Ishikawa (cell line): ENCODE data around the gene TRRAP.

ENCODE experiments used
- CEBPB ChIP-seq: IDR thresholded peaks from 2 replicates; pipeline ENCODE4 v1.6.1; 2012
- CREB1 ChIP-seq: IDR thresholded peaks from 2 replicates; pipeline ENCODE4 v1.6.1; 2012; ENCODE audit warnings: low read depth
- EGR1 ChIP-seq: IDR thresholded peaks from 2 replicates; pipeline ENCODE4 v1.6.1; 2012
- EP300 ChIP-seq: IDR thresholded peaks from 2 replicates; pipeline ENCODE4 v1.6.1; 2012; ENCODE audit warnings: borderline replicate concordance
- FOXM1 ChIP-seq: IDR thresholded peaks from 2 replicates; pipeline ENCODE4 v1.6.1; 2012; ENCODE audit warnings: low read depth, borderline replicate concordance
- NFIC ChIP-seq: IDR thresholded peaks from 2 replicates; pipeline ENCODE4 v1.6.1; 2012
- RAD21 ChIP-seq: IDR thresholded peaks from 2 replicates; pipeline ENCODE4 v1.6.1; 2012; ENCODE audit warnings: low read depth
- TAF1 ChIP-seq: IDR thresholded peaks from 2 replicates; pipeline ENCODE4 v1.6.1; 2012; ENCODE audit warnings: low read depth, mild to moderate bottlenecking
- TCF12 ChIP-seq: IDR thresholded peaks from 2 replicates; pipeline ENCODE4 v1.6.1; 2012; ENCODE audit warnings: low read depth
- TEAD4 ChIP-seq: IDR thresholded peaks from 2 replicates; pipeline ENCODE4 v1.6.1; 2012
- YY1 ChIP-seq: IDR thresholded peaks from 2 replicates; pipeline ENCODE4 v1.6.1; 2012; ENCODE audit warnings: low read depth
- TF ChIP-seq, protein P1 (sequence below): IDR thresholded peaks from 2 replicates; pipeline ENCODE4 v1.6.1; 2012
- TF ChIP-seq, protein P2 (sequence below): IDR thresholded peaks from 2 replicates; pipeline ENCODE4 v1.6.1; 2012
- TF ChIP-seq, protein P3 (sequence below): IDR thresholded peaks from 2 replicates; pipeline ENCODE4 v1.6.1; 2012; ENCODE audit warnings: low read depth, mild to moderate bottlenecking

Gene TRRAP

DNA sequence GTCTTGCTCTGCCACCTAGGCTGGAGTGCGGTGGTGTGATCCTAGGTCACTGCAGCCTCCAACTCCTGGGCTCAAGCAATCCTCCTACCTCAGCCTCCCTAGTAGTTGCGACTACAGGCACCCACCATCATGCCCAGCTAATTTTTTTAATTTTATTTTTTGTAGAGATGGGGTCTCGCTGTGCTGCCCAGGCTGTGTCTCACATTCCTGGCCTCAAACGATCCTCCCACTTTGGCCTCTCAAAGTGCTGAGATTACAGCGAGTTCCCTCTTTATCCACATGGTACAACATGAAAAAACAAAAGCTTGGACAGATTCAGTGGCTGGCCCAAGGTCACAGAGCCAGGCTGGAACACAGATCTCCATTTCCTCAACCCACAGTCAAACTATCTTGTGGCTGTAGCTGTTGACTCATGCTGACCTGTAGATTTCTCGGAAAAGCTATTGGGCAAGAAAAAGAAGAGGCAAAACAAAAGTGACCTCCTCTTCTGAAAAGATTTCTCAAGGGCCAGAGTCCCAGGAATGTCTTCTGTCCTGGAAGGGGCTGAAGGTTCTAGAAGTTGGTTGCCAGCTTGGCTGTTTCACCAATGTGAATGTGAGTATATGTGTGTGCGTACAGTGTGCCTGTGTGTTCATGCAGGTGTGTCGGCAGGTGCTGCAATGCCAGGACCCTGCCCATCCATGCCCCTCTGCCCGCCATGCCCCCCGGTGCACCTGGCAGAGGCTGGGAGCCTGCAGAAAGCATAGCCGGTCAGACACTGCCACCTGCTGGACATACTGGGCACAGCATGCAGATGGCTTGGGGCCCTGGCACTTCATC is 36.9 kb upstream of the TRRAP start:
- TF ChIP-seq FOXM1 (no peak), RAD21 (peak; percentile 98), CEBPB (no peak)

DNA sequence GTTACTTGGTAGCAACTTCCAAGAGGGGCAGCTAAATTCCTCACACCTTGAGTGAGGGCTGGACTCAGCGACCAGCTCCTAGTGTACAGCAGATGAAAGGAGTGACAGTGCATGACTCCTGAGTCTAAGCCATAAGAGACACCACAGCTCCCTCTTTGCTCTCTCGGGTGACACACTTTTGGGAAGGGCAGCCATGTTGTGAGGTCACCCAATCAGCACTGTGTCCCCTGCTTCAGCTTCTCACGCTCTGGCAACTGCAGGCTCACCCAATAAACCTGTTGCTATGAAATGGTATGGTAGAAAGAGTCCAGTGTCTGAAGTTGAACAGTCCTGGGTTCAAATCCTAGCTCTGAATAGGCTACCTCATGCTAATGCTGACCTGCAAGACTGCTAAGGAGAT is 29.4 kb upstream of the TRRAP start:
- 0 out of 2 replicates have a peak, but pooled peaks have one; percentile 53 for TF ChIP-seq YY1
- no peak for TF ChIP-seq RAD21
- no peak for TF ChIP-seq EP300
- no peak for TF ChIP-seq EGR1
- TF ChIP-seq, protein P1, sequence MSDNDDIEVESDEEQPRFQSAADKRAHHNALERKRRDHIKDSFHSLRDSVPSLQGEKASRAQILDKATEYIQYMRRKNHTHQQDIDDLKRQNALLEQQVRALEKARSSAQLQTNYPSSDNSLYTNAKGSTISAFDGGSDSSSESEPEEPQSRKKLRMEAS, result no peak
- no peak for TF ChIP-seq NFIC
- TF ChIP-seq, protein P2, sequence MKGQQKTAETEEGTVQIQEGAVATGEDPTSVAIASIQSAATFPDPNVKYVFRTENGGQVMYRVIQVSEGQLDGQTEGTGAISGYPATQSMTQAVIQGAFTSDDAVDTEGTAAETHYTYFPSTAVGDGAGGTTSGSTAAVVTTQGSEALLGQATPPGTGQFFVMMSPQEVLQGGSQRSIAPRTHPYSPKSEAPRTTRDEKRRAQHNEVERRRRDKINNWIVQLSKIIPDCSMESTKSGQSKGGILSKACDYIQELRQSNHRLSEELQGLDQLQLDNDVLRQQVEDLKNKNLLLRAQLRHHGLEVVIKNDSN, result no peak

DNA sequence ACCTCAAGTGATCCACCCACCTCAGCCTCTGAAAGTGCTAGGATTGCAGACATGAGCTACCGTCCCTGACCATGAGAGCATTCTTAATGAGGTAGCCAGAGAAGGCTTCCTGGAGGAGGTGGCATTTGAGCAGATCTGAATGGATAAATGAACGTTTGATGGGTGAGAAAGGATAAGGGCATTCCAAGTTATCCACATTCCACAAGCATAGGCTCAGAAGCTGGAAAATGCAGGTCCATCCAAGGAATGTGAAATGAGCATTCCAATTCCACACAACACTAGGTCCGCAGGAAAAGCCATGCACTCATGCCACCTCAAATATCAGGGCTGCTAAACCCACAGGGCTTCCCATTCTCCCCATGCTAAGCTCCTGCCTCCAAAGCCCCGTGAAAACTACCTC is 25.5 kb upstream of the TRRAP start:
- TF ChIP-seq TCF12, result no peak
- TF ChIP-seq, protein P1, result no peak
- no peak for TF ChIP-seq CREB1
- TF ChIP-seq EP300, result no peak
- no peak for TF ChIP-seq TEAD4
- TF ChIP-seq TAF1, result no peak
- TF ChIP-seq FOXM1, result no peak

DNA sequence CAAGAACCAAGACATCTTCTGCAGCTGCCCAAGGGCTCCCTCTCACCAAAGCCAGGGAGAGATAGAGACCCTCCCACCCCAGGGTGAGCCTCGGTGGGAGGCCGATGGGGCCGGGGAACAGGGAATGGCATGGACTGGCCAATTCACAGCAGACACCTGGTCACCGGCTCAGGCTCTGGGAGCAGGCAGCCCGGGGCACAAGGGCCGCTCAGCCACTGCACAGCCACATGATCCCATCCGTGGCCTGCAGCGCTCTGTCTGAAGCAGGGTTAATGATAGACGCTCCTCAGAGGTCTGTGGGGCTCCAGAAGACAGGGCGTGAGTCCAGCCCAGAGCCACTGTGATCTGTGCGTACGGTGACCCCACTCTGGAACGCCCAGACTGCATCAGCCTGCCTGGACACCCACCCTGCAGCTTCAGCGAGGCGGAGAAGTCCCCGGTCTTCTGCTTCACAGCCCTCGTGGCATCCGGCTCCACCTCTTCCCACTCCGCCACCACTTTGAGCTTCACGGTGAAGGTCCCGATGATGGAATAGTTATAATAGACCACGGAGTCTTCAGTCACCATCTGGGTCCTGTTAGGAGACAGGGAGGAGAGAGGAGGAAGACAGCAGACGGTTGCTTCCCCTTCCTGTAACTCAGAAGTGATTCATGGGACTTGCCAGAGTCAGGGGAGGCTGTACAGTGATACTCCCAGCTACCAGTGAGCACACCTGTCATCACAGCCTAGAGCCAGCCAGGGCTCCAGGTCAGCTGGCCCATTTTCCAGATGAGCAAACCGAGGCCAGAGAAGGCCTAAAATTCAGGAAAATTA is 22.5 kb upstream of the TRRAP start:
- TF ChIP-seq TCF12 (no peak), CEBPB (no peak)

DNA sequence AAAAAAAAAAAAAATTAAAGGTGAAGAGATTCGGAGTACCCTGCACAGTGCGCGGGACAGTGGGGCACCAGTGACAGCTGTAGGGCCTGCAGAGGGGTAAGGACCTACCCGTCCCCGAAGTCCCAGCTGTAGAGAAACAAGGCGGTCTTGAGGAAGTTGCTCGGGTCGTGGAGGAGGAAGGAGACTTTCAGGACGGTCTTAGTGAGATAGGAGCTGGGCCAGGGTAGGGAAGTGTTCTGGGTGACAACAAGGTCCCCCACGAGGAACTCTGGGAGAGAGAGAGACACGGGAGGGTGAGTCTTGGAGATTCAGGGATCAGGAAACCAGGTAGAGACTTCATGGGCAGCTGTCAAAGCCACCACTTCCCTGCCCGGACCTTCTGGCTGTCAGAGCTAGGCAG is 18.3 kb upstream of the TRRAP start:
- TF ChIP-seq EP300, result no peak
- no peak for TF ChIP-seq CEBPB
- TF ChIP-seq CREB1, result no peak
- TF ChIP-seq EGR1, result no peak
- TF ChIP-seq YY1, result no peak
- TF ChIP-seq RAD21, result no peak
- no peak for TF ChIP-seq TEAD4
- TF ChIP-seq NFIC, result no peak
- TF ChIP-seq, protein P2, result no peak
- TF ChIP-seq TCF12, result no peak
- TF ChIP-seq, protein P1, result no peak
- TF ChIP-seq, protein P3, sequence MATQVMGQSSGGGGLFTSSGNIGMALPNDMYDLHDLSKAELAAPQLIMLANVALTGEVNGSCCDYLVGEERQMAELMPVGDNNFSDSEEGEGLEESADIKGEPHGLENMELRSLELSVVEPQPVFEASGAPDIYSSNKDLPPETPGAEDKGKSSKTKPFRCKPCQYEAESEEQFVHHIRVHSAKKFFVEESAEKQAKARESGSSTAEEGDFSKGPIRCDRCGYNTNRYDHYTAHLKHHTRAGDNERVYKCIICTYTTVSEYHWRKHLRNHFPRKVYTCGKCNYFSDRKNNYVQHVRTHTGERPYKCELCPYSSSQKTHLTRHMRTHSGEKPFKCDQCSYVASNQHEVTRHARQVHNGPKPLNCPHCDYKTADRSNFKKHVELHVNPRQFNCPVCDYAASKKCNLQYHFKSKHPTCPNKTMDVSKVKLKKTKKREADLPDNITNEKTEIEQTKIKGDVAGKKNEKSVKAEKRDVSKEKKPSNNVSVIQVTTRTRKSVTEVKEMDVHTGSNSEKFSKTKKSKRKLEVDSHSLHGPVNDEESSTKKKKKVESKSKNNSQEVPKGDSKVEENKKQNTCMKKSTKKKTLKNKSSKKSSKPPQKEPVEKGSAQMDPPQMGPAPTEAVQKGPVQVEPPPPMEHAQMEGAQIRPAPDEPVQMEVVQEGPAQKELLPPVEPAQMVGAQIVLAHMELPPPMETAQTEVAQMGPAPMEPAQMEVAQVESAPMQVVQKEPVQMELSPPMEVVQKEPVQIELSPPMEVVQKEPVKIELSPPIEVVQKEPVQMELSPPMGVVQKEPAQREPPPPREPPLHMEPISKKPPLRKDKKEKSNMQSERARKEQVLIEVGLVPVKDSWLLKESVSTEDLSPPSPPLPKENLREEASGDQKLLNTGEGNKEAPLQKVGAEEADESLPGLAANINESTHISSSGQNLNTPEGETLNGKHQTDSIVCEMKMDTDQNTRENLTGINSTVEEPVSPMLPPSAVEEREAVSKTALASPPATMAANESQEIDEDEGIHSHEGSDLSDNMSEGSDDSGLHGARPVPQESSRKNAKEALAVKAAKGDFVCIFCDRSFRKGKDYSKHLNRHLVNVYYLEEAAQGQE, result no peak
- TF ChIP-seq TAF1, result no peak

DNA sequence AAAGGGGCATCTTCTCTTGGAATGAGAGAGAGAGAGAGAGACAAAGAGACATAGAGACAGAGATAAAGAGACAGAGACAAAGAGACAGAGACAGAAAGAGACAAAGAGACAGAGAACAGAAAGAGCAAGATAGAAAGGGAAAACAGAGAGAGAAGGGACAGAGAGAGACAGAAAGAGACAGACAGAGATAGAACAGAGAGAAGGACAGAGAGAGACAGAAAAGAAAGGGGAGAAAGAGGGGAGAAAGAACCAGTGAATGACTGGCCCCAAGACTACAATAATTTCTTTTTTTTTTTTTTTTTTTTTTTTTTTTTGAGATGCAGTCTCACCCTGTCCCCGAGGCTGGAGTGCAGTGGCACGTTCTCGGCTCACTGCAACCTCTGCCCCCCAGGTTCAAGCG is 16.1 kb upstream of the TRRAP start:
- TF ChIP-seq TEAD4, result no peak
- TF ChIP-seq, protein P1, result no peak
- TF ChIP-seq, protein P2, result no peak
- no peak for TF ChIP-seq CREB1
- TF ChIP-seq TAF1, result no peak
- no peak for TF ChIP-seq FOXM1
- no peak for TF ChIP-seq TCF12
- no peak for TF ChIP-seq EP300
- TF ChIP-seq, protein P3, result no peak
- TF ChIP-seq YY1, result no peak
- no peak for TF ChIP-seq CEBPB
- TF ChIP-seq RAD21, result no peak
